ENCODE results near the gene CFAP299. TPM values are rescaled to one million over a fixed set of nuclear protein-coding genes. Genes with fewer than 3 reads are reported as not detected.

CFAP299 gene
- total RNA-seq, 1 donor from 2014 or later, result 0.93 TPM

DNA sequence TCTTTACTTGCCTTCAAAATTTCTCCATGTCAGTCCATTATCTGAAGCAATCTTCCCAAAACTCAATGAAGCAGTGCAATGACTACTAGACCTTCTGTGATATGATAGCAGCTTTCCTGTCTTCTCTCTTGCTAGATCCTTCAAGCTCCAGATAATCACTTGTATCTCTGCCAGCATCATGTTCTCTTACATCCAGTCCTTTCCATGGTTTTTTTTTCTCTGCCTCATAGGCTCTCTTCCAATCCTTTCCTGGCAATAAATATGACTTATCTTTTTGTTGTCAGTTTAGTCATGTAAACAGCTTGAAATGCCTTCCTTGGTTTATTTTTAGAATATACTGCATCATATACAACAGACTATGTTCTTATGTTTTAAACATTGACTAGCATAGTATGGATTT, 193.5 kb downstream of the CFAP299 start:
- no peak for DNase-seq (ENCODE audit: low spot score, unreplicated experiment)
- TF ChIP-seq, protein P1, sequence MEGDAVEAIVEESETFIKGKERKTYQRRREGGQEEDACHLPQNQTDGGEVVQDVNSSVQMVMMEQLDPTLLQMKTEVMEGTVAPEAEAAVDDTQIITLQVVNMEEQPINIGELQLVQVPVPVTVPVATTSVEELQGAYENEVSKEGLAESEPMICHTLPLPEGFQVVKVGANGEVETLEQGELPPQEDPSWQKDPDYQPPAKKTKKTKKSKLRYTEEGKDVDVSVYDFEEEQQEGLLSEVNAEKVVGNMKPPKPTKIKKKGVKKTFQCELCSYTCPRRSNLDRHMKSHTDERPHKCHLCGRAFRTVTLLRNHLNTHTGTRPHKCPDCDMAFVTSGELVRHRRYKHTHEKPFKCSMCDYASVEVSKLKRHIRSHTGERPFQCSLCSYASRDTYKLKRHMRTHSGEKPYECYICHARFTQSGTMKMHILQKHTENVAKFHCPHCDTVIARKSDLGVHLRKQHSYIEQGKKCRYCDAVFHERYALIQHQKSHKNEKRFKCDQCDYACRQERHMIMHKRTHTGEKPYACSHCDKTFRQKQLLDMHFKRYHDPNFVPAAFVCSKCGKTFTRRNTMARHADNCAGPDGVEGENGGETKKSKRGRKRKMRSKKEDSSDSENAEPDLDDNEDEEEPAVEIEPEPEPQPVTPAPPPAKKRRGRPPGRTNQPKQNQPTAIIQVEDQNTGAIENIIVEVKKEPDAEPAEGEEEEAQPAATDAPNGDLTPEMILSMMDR (IDR thresholded peaks at IDR 0.05; ENCODE audit: unreplicated experiment), result no peak
- no peaks in the 10 kb centered on the region for H3K9me3 Mint-ChIP-seq (ENCODE audit: low read depth)
- H3K27me3 Mint-ChIP-seq, result no peaks in the 10 kb centered on the region
- H3K27ac Mint-ChIP-seq, result no peak overlapping the region
- H3K4me3 Mint-ChIP-seq (ENCODE audit: low read depth), result no peak overlapping the region
- H3K36me3 Mint-ChIP-seq (ENCODE audit: insufficient read depth), result no peaks in the 10 kb centered on the region
- H3K4me1 Mint-ChIP-seq (ENCODE audit: low read depth), result no peaks in the 10 kb centered on the region

DNA sequence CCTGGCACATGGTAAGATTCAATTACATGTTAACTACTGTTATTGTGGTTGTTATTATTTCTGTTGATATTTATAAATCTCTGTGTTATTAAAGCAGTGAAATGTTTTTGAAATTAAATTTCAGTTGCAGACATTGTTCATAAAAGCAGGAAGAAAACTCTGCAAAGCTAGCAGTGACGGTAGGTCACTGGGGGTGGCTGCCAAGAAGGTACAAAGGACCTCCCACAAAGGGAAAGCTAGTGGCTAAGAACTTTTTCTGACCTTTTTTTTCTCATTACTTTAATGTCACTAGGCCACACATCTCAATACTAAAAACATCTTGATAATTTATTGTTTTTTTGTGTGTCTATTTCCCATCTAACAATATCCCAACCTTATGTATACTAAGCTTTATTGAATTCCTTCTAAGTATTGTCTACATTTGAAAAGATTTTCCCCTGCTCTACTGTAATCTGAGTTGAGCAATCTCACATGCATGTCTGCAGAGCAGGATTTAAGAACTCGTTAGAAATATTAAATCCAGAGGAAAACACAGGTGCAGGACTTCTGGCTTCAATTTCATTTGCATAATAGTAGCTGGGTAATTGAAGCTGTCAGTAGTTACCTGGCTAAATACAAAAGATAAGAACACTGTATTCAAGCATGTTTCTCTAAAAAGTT, 197.3 kb downstream of the CFAP299 start:
- H3K27me3 Mint-ChIP-seq, result no peaks in the 10 kb centered on the region
- no peaks in the 10 kb centered on the region for H3K9me3 Mint-ChIP-seq (ENCODE audit: low read depth)
- no peak overlapping the region for H3K27ac Mint-ChIP-seq
- H3K36me3 Mint-ChIP-seq (ENCODE audit: insufficient read depth), result no peaks in the 10 kb centered on the region
- no peak for DNase-seq (ENCODE audit: low spot score, unreplicated experiment)
- TF ChIP-seq, protein P1 (IDR thresholded peaks at IDR 0.05; ENCODE audit: unreplicated experiment), result no peak
- no peak overlapping the region for H3K4me3 Mint-ChIP-seq (ENCODE audit: low read depth)
- no peaks in the 10 kb centered on the region for H3K4me1 Mint-ChIP-seq (ENCODE audit: low read depth)

DNA sequence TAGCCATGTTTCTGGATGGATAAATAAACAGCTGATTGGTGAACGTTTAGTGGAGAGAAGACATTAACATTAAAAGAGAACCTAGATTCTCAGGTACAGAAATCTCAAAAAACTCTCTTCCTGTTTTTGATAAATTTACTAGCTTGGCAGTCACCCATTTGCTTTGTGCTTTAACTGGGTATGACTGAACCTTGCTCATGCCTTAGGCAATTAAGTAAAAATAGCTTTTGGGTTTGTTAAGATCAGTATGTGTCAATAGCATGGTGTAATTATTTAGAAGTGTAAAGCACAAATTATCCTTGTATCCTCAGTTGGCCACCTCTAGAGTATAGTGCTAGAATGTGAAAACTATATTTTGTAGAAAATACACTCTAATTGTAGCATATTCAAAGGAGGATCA, 200.0 kb downstream of the CFAP299 start:
- H3K9me3 Mint-ChIP-seq (ENCODE audit: low read depth), result no peaks in the 10 kb centered on the region
- no peaks in the 10 kb centered on the region for H3K27me3 Mint-ChIP-seq
- H3K36me3 Mint-ChIP-seq (ENCODE audit: insufficient read depth), result no peaks in the 10 kb centered on the region
- H3K4me3 Mint-ChIP-seq (ENCODE audit: low read depth), result no peak overlapping the region
- H3K27ac Mint-ChIP-seq, result no peak overlapping the region
- DNase-seq (ENCODE audit: low spot score, unreplicated experiment), result no peak
- H3K4me1 Mint-ChIP-seq (ENCODE audit: low read depth), result no peaks in the 10 kb centered on the region
- TF ChIP-seq, protein P1 (IDR thresholded peaks at IDR 0.05; ENCODE audit: unreplicated experiment), result no peak

DNA sequence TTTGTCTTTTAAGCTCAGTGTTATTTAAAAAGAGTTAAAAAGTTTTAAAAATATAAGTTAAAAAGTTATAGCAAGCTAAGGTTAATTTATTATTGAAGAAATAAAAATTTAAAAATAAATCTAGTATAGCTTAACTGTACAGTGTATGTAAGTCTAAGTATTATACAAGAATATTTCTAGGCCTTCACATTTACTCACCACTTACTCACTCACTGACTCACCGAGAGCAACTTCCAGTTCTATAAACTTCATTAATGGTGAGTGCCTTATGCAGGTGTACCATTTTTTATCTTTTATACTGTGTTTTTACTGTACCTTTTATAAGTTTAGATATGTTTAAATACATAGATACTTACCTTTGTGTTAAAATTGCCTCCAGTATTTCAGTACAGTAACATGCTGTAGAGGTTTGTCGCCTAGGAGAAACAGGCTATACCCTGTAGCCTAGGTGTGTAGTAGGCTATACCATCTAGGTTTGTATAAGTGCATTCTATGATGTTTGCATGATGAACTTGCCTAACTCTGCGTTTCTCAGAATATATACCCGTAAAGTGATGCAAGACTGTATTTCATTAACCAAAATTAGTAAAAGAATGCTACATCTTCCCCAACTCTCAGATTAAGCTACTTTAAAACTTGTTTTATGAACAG, 202.9 kb downstream of the CFAP299 start:
- DNase-seq (ENCODE audit: low spot score, unreplicated experiment), result no peak
- no peaks in the 10 kb centered on the region for H3K9me3 Mint-ChIP-seq (ENCODE audit: low read depth)
- H3K4me1 Mint-ChIP-seq (ENCODE audit: low read depth), result no peaks in the 10 kb centered on the region
- H3K36me3 Mint-ChIP-seq (ENCODE audit: insufficient read depth), result no peaks in the 10 kb centered on the region
- no peak overlapping the region for H3K27ac Mint-ChIP-seq
- H3K4me3 Mint-ChIP-seq (ENCODE audit: low read depth), result no peak overlapping the region
- TF ChIP-seq, protein P1 (IDR thresholded peaks at IDR 0.05; ENCODE audit: unreplicated experiment), result no peak
- no peaks in the 10 kb centered on the region for H3K27me3 Mint-ChIP-seq

DNA sequence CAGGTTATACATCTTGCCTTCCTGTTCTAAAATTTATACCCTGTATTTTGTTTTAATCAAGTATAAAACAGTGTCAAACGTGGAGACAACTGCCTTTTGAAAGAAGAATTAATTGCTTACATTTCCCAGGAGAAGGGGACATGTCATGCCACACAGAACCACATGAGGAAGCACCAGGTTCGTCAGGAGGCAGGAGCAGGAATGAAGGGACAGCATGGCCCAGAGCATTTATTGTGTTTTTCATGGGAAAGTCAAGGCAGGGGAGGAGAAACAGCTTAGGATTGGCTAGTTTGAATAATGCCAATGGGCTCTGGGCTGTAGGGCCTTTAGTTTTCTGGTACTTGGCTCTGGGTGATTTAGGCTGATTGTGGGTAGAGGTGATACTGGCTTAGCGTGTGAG, 203.7 kb downstream of the CFAP299 start:
- TF ChIP-seq, protein P1 (IDR thresholded peaks at IDR 0.05; ENCODE audit: unreplicated experiment), result no peak

More for the DNA sequence above, 203.7 kb downstream of the CFAP299 start:
- Mint-ChIP-seq H3K4me1 (ENCODE audit: low read depth) (no peaks in the 10 kb centered on the region), H3K4me3 (ENCODE audit: low read depth) (no peak overlapping the region), H3K9me3 (ENCODE audit: low read depth) (no peaks in the 10 kb centered on the region), H3K27ac (no peak overlapping the region), H3K36me3 (ENCODE audit: insufficient read depth) (no peaks in the 10 kb centered on the region), H3K27me3 (no peaks in the 10 kb centered on the region)
- DNase-seq (ENCODE audit: low spot score, unreplicated experiment), result no peak
